HL-60 (cell line): ENCODE data around the gene FYB2.

Source experiments
- DNase-seq, 2 experiments: peaks; one replicate each; pipeline ENCODE4 v3.0.0-alpha.2; 2010 to 2020; ENCODE audit warnings: low read depth in 1 of 2, low spot score in 1 of 2
- H3K27ac ChIP-seq: fragments of 250-450 bp; sonication (Bioruptor Pico); replicated peaks from 2 replicates; pipeline ENCODE4 v1.5.1; 2020; ENCODE audit warnings: mild to moderate bottlenecking, moderate library complexity
- H3K27me3 ChIP-seq: fragments of 250-450 bp; sonication (Bioruptor Pico); 2 replicates; pipeline ENCODE4 v1.5.1; 2021; ENCODE audit warnings: mild to moderate bottlenecking, moderate library complexity; ENCODE audit not compliant: insufficient read depth, poor library complexity, severe bottlenecking
- H3K4me3 ChIP-seq: replicated peaks from 2 replicates; pipeline ENCODE4 v1.5.1; 2011; ENCODE audit warnings: mild to moderate bottlenecking, control low read depth, low read length; ENCODE audit not compliant: insufficient read depth
- CTCF ChIP-seq: IDR thresholded peaks from one replicate; pipeline ENCODE4 v1.5.1; 2011; ENCODE audit warnings: low read length, control low read depth, inconsistent platforms; ENCODE audit not compliant: insufficient read depth
- GABPA ChIP-seq: IDR thresholded peaks from 2 replicates; pipeline ENCODE4 v1.6.1; 2012; ENCODE audit warnings: low read depth
- POLR2AphosphoS5 ChIP-seq: IDR thresholded peaks from 2 replicates; pipeline ENCODE4 v1.6.1; 2012; ENCODE audit warnings: low read depth
- REST ChIP-seq: IDR thresholded peaks from 2 replicates; pipeline ENCODE4 v1.6.1; 2012; ENCODE audit warnings: low read depth; ENCODE audit not compliant: insufficient replicate concordance
- SPI1 ChIP-seq: IDR thresholded peaks from 2 replicates; pipeline ENCODE4 v1.6.1; 2012; ENCODE audit warnings: low read depth, mild to moderate bottlenecking, borderline replicate concordance

Gene FYB2

GRCh38 chr1:56827711-56828110 is 8.5 kb upstream of the FYB2 start:
- TF ChIP-seq REST (no peak), CTCF (no peak), GABPA (no peak), POLR2AphosphoS5 (no peak), SPI1 (no peak)
- H3K27me3 ChIP-seq, result no peaks in the 10 kb centered on the region
- no peak for DNase-seq
- H3K27ac ChIP-seq, result no peak overlapping the region
- H3K4me3 ChIP-seq, result no peak overlapping the region

GRCh38 chr1:56825436-56825835 is 6.2 kb upstream of the FYB2 start:
- no peak for DNase-seq
- TF ChIP-seq CTCF, result no peak
- TF ChIP-seq REST, result no peak
- TF ChIP-seq SPI1, result no peak
- TF ChIP-seq POLR2AphosphoS5, result no peak
- no peak for TF ChIP-seq GABPA
- Histone ChIP-seq H3K4me3 (no peak overlapping the region), H3K27ac (no peak overlapping the region), H3K27me3 (no peaks in the 10 kb centered on the region)

- Histone ChIP-seq H3K27ac (no peak overlapping the region), H3K27me3 (no peaks in the 10 kb centered on the region), H3K4me3 (no peak overlapping the region)
- TF ChIP-seq CTCF, result no peak
- no peak for TF ChIP-seq GABPA
- TF ChIP-seq REST, result no peak
- no peak for DNase-seq
Measured at GRCh38 chr1:56824938-56825337, 5.7 kb upstream of the FYB2 start.
